Upper lobe of left lung (tissue), 6 donors: ENCODE results near the gene ARL5C. TPM values are rescaled to one million over a fixed set of nuclear protein-coding genes. Genes with fewer than 3 reads are reported as not detected.
A peak's percentile ranks its signal among the peaks of the same experiment; 100 is the strongest.

Source experiments
- ATAC-seq, 2 donors: fragments of 200-7000 bp; cut with Tn5 transposase; one replicate each; pipeline ENCODE4 v1.9.1; 2022; ENCODE audit warnings: mild to moderate bottlenecking in 2 of 2, moderate library complexity in 2 of 2; ENCODE audit not compliant: low FRiP score in 2 of 2
- DNase-seq, 2 donors: peaks; one replicate each; pipeline ENCODE4 v3.0.0-alpha.2; 2019 to 2020
- H3K27ac ChIP-seq, 4 donors: fragments of 200-600 bp; sonication (generic); one replicate each; pipeline ENCODE4 v1.5.1; 2016 to 2019
- H3K27me3 ChIP-seq, 4 donors: fragments of 200-600 bp; sonication (generic); one replicate each; pipeline ENCODE4 v1.5.1; 2017 to 2019
- H3K36me3 ChIP-seq, 4 donors: fragments of 200-600 bp; sonication (generic); one replicate each; pipeline ENCODE4 v1.5.1; 2016 to 2019
- H3K4me1 ChIP-seq, 4 donors: fragments of 200-600 bp; sonication (generic); one replicate each; pipeline ENCODE4 v1.5.1; 2018 to 2019
- H3K4me3 ChIP-seq, 4 donors: fragments of 200-600 bp; sonication (generic); one replicate each; pipeline ENCODE4 v1.5.1; 2017 to 2019; ENCODE audit warnings: mild to moderate bottlenecking in 2 of 4, moderate library complexity in 1 of 4
- H3K9me3 ChIP-seq, 4 donors: fragments of 200-600 bp; sonication (generic); one replicate each; pipeline ENCODE4 v1.5.1; 2018 to 2019
- EP300 ChIP-seq, 4 donors: sonication (generic); formaldehyde crosslinking; IDR thresholded peaks; one replicate each; pipeline ENCODE4 v1.5.1; 2017; ENCODE audit warnings: antibody characterized with exemption in 4 of 4, control low read depth in 2 of 4
- POLR2A ChIP-seq, 4 donors: fragments of 450-650 bp; IDR thresholded peaks; one replicate each; pipeline ENCODE4 v1.5.1; 2016 to 2017; ENCODE audit warnings: antibody characterized with exemption in 4 of 4, mild to moderate bottlenecking in 2 of 4
- POLR2AphosphoS5 ChIP-seq, 2 donors: sonication (generic); formaldehyde crosslinking; IDR thresholded peaks; one replicate each; pipeline ENCODE4 v1.5.1; 2017; ENCODE audit warnings: antibody characterized with exemption in 2 of 2
- WGBS, 2 donors: methylation state at CpG; one replicate each; pipeline ENCODE4 v1.1.5; 2017 to 2018; 5-methylcytosine and 5-hydroxymethylcytosine counted together
- total RNA-seq, 6 donors: library from RNA; depleted of rRNA in 4 of 6; stranded (reverse); fragments of >200 nt in 4 of 6; gene quantifications; one replicate each; pipeline versions ENCODE4 v1.1.0 to v1.2.1, GENCODE V29; 2016 to 2021
- TF ChIP-seq, protein P1 (sequence below), 6 experiments: fragments of 450-650 bp in 4 of 6; fragments of 200-600 bp in 2 of 6; sonication (generic) in 2 of 6; IDR thresholded peaks; one replicate each; pipeline ENCODE4 v1.5.1; 2016 to 2019; ENCODE audit warnings: antibody characterized with exemption in 6 of 6
- donor health status: DM: no; HTN: no; CAD: no; lungs with moderate emphysema.
- donor health status: DM: no; HTN: yes; CAD: no; lungs with severe emphysema.

ARL5C gene
- total RNA-seq, 6 donors from 2014 or later: 0.39 TPM; not detected in 5

DNA sequence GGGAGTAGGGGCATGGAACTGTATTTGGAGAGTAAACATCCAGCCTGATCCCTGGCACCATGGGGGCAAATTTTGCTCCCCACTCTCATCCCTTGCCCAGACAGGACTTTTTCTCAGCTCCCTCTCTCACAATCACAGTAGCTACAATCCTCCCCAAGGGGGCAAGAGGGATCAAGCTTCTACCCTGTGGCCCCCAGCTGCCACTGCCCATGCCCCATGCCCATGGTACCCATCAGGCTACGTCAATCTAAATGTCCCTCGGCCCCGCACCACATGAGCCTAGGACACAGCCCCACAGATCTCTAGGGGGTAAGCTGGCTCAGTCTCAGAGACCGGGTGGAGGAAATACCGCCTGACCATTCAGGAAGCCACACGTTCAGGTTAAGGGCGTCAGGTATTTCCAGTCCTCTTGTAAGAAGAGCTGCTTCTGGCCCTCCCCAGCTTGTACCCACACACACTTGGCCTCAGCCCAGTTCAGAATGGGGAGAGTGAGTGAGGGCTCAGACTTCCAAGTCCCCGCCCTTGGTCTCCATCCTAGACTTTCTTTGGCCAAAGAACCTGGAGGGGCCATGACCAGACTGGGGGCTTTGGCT, 29.7 kb upstream of the ARL5C start:
- peaks cover 2 to 39% (median 18%) of the 10 kb centered on the region in 4 donors for H3K36me3 ChIP-seq
- TF ChIP-seq POLR2A (IDR thresholded peaks at IDR 0.05) (peak in 1 of 4 donors; percentile 49), EP300 (IDR thresholded peaks at IDR 0.05) (peak in 1 of 4 donors; percentile 25), POLR2AphosphoS5 (IDR thresholded peaks at IDR 0.05) (peak in 1 of 2 donors; percentile 58)
- TF ChIP-seq, protein P1, sequence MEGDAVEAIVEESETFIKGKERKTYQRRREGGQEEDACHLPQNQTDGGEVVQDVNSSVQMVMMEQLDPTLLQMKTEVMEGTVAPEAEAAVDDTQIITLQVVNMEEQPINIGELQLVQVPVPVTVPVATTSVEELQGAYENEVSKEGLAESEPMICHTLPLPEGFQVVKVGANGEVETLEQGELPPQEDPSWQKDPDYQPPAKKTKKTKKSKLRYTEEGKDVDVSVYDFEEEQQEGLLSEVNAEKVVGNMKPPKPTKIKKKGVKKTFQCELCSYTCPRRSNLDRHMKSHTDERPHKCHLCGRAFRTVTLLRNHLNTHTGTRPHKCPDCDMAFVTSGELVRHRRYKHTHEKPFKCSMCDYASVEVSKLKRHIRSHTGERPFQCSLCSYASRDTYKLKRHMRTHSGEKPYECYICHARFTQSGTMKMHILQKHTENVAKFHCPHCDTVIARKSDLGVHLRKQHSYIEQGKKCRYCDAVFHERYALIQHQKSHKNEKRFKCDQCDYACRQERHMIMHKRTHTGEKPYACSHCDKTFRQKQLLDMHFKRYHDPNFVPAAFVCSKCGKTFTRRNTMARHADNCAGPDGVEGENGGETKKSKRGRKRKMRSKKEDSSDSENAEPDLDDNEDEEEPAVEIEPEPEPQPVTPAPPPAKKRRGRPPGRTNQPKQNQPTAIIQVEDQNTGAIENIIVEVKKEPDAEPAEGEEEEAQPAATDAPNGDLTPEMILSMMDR (IDR thresholded peaks at IDR 0.05): no peak
- WGBS, 2 donors: 55 to 58% methylated on average over 6 to 8 of the region's 8 CpGs
- peak in 1 of 2 donors; percentile 67 for ATAC-seq
- peak overlapping the region in 3 of 4 donors; percentile 58 to 98 (median 88) for H3K4me3 ChIP-seq
- no peaks in the 10 kb centered on the region for H3K27me3 ChIP-seq
- peaks cover 27 to 56% (median 40%) of the 10 kb centered on the region in 4 donors for H3K4me1 ChIP-seq
- no peaks in the 10 kb centered on the region for H3K9me3 ChIP-seq
- peak overlapping the region; percentile 45 to 98 (median 82) for H3K27ac ChIP-seq
- DNase-seq: peak in 1 of 2 donors; percentile 86

DNA sequence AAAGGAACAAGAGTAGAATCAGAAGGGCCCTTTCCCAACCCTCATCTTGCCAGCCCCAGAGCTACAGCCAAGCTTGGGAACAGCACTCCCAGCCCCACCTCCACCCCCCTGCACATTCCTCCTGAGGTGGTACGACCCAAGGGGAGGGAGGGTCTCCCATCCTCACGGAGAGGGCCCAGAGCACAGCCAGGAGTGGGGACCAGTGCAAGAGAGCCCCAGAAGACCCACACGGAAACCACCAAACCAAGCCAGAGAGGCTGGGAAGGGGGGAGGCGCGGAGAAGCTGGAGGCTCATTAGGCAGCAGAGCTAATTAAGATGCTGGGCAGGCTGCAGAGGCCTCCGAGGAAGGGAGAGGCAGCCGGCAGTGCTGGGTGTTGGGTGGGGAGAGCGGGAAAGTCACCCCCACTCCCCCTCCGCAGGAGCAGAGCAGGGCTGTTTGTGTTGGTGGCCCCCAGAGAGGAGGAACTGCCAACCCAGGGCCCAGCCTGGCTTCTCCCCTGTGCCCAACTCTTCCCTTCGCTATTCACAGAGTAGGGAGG, 29.1 kb upstream of the ARL5C start:
- H3K4me3 ChIP-seq: peak overlapping the region in 3 of 4 donors; percentile 26 to 98 (median 88)
- ATAC-seq: no peak
- peak in 1 of 2 donors; percentile 61 for DNase-seq
- H3K9me3 ChIP-seq: no peaks in the 10 kb centered on the region
- peaks cover 27 to 54% (median 40%) of the 10 kb centered on the region in 4 donors for H3K4me1 ChIP-seq
- peak overlapping the region; percentile 45 to 98 (median 82) for H3K27ac ChIP-seq
- H3K27me3 ChIP-seq: no peaks in the 10 kb centered on the region
- H3K36me3 ChIP-seq: peaks cover 3 to 45% (median 23%) of the 10 kb centered on the region in 4 donors
- TF ChIP-seq EP300 (IDR thresholded peaks at IDR 0.05) (no peak), POLR2A (IDR thresholded peaks at IDR 0.05) (peak in 1 of 4 donors; percentile 22)
- WGBS, 2 donors: 57 to 65% methylated on average over 8 to 10 of the region's 10 CpGs

DNA sequence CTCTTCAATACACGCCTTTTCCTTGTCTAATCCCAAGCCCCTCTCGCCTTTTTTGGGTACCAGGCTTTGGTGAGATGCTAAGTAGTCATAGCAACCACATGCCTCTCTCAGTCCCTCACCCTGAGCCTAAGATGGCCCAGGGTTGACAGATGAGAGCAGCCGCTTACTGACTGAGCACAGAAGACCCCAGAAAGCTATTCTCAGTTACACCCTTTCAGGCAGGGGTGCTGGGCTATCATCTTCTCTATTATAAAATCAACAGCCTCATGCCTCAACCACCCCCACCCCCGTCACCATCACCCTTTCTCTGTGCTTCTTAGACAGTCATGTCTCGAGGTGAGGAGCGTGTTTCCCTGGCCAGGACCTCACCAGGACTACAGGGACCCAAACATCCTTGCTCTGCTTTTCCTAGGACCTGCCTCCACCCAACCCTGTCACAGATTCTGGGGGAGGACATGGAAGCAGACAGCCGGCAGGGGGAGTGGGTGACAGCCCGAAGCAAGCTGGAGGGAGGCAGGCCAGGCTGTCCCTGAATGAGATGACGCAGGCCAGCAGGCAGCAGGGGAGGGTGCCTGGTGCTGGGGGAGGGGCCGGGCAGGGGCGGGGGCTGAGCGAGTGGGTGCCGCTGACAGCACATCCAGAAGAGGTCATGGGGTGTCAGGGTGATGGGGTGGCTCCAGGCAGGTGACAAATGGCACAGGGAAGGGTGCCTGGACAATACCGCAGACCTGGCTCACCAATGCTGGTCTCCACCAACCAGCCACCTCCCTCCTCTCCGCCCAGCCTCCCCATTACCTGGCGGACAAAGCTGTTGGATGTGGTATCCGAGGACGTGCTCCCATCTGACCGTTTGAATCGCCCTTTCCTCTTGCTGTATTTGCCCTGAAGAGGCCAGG, 28.4 kb upstream of the ARL5C start:
- DNase-seq (peak; percentile 72 to 84), ATAC-seq (peak; percentile 29 to 41)
- Histone ChIP-seq H3K36me3 (peaks cover 5 to 52% (median 30%) of the 10 kb centered on the region in 4 donors), H3K9me3 (no peaks in the 10 kb centered on the region), H3K4me3 (peak overlapping the region in 3 of 4 donors; percentile 26 to 98 (median 88)), H3K4me1 (peaks cover 24 to 51% (median 38%) of the 10 kb centered on the region in 4 donors), H3K27me3 (no peaks in the 10 kb centered on the region), H3K27ac (peak overlapping the region; percentile 9 to 98 (median 82))
- 64 to 69% methylated on average over 16 to 20 of the region's 20 CpGs for WGBS, 2 donors
- TF ChIP-seq, protein P1 (IDR thresholded peaks at IDR 0.05): peak in 3 of 6 experiments; percentile 14 to 36 (median 24)
- TF ChIP-seq POLR2AphosphoS5 (IDR thresholded peaks at IDR 0.05): no peak

DNA sequence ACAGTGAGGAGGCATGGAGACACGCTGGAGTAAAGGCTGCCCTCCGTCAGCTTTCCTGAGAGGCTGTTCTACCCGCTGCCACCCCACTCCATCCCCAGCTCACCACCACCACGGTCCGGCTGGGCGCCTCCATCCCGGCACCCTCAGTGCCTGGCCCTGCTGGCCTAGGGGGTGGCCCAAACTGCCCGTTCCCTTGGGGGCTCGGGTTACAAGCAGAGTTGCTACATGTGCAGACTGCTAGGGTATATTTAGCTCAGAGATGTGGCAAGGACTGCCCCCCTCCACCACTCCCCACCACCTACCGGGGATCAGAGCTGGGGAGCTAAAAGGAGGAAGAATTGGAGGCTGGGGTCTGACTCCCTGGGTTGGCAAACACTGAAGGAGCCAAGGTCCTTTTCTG, 27.4 kb upstream of the ARL5C start:
- 84 to 94% methylated on average over 4 to 10 of the region's 10 CpGs for WGBS, 2 donors
- Histone ChIP-seq H3K27ac (no peak overlapping the region), H3K36me3 (peaks cover 5 to 62% (median 37%) of the 10 kb centered on the region in 4 donors), H3K27me3 (no peaks in the 10 kb centered on the region), H3K9me3 (no peaks in the 10 kb centered on the region), H3K4me3 (no peak overlapping the region), H3K4me1 (peaks cover 17 to 44% (median 31%) of the 10 kb centered on the region in 4 donors)
- TF ChIP-seq, protein P1 (IDR thresholded peaks at IDR 0.05): no peak
- TF ChIP-seq POLR2AphosphoS5 (IDR thresholded peaks at IDR 0.05) (no peak), EP300 (IDR thresholded peaks at IDR 0.05) (no peak), POLR2A (IDR thresholded peaks at IDR 0.05) (no peak)
- no peak for DNase-seq
- ATAC-seq: no peak

DNA sequence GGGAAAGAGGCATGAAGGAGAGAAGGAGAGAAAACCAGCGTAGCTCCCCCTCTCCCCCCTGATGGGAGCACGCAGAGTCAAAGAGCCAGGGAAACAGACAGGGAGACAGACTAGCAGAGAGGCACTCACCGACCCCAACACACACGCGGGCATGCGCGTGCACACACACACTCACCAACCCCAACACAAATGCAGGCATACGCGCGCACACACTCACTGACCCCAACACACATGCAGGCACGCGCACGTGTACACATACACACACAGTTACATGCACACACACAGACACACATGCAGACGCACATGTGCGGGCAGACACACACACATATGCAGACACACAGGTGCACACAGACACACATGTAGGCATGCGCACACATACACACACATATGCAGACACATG, 26.9 kb upstream of the ARL5C start:
- 94 to 96% methylated on average over 16 of the region's 16 CpGs for WGBS, 2 donors
- no peaks in the 10 kb centered on the region for H3K27me3 ChIP-seq
- no peak overlapping the region for H3K27ac ChIP-seq
- H3K9me3 ChIP-seq: no peaks in the 10 kb centered on the region
- ATAC-seq: no peak
- H3K36me3 ChIP-seq: peaks cover 5 to 66% (median 41%) of the 10 kb centered on the region in 4 donors
- TF ChIP-seq, protein P1 (IDR thresholded peaks at IDR 0.05): no peak
- TF ChIP-seq POLR2A (IDR thresholded peaks at IDR 0.05): no peak
- TF ChIP-seq POLR2AphosphoS5 (IDR thresholded peaks at IDR 0.05): no peak
- no peak for TF ChIP-seq EP300 (IDR thresholded peaks at IDR 0.05)
- H3K4me1 ChIP-seq: peaks cover 13 to 39% (median 27%) of the 10 kb centered on the region in 4 donors
- H3K4me3 ChIP-seq: no peak overlapping the region
- no peak for DNase-seq
